Lower leg skin (tissue), 3 donors: ENCODE data around the gene KISS1R.

Experiments
- CTCF ChIP-seq, 3 donors: fragments of 450-650 bp; IDR thresholded peaks; one replicate each; pipeline ENCODE4 v1.5.1; 2016; ENCODE audit warnings: antibody characterized with exemption in 3 of 3, mild to moderate bottlenecking in 3 of 3, moderate library complexity in 2 of 3
- POLR2A ChIP-seq, 2 donors: fragments of 450-650 bp; IDR thresholded peaks; one replicate each; pipeline ENCODE4 v1.6.1; 2016 to 2017; ENCODE audit warnings: antibody characterized with exemption in 2 of 2, mild to moderate bottlenecking in 1 of 2, moderate library complexity in 1 of 2

- TF ChIP-seq CTCF (IDR thresholded peaks at IDR 0.05) (no peak), POLR2A (IDR thresholded peaks at IDR 0.05) (no peak)
Observed at GRCh38 chr19:900302-901111, 16.6 kb upstream of the KISS1R start.
